GM12892 (cell line): ENCODE measurements around the gene ADAMTS4.

ENCODE experiments used
- POLR2A ChIP-seq: IDR thresholded peaks from 2 replicates; pipeline ENCODE4 v1.6.1; 2011; ENCODE audit warnings: low read depth, low read length, control low read depth
- TAF1 ChIP-seq: IDR thresholded peaks from 2 replicates; pipeline ENCODE4 v1.6.1; 2011; ENCODE audit warnings: low read depth, mild to moderate bottlenecking, control low read depth, low read length, borderline replicate concordance

- TF ChIP-seq TAF1, result no peak
- no peak for TF ChIP-seq POLR2A
Measured at GRCh38 chr1:161174911-161175310, 23.9 kb downstream of the ADAMTS4 start.
